Testis (tissue), 3 donors: ENCODE measurements around the gene ARHGEF2. TPM values are rescaled to one million over a fixed set of nuclear protein-coding genes. Genes with fewer than 3 reads are reported as not detected.

Experiments used
- DNase-seq: peaks from one replicate; pipeline ENCODE4 v3.0.0-alpha.2; 2019
- H3K27ac ChIP-seq, 2 donors: fragments of 200-600 bp; sonication (generic); one replicate each; pipeline ENCODE4 v1.5.1; 2019
- H3K27me3 ChIP-seq: fragments of 200-600 bp; sonication (generic); one replicate; pipeline ENCODE4 v1.5.1; 2019
- H3K36me3 ChIP-seq: fragments of 200-600 bp; sonication (generic); one replicate; pipeline ENCODE4 v1.5.1; 2017; ENCODE audit warnings: low read depth; ENCODE audit errors: missing control alignments
- H3K4me1 ChIP-seq: fragments of 200-600 bp; sonication (generic); one replicate; pipeline ENCODE4 v1.5.1; 2019
- H3K4me3 ChIP-seq, 2 donors: fragments of 200-600 bp; sonication (generic); one replicate each; pipeline ENCODE4 v1.5.1; 2017 to 2019
- H3K9me3 ChIP-seq: fragments of 200-600 bp; sonication (generic); one replicate; pipeline ENCODE4 v1.5.1; 2017
- CTCF ChIP-seq, 3 experiments: fragments of 450-650 bp in 2 of 3; fragments of 200-600 bp in 1 of 3; sonication (generic) in 1 of 3; IDR thresholded peaks; one replicate each; pipeline ENCODE4 v1.5.1; 2016 to 2019; ENCODE audit warnings: antibody characterized with exemption in 3 of 3, mild to moderate bottlenecking in 2 of 3, moderate library complexity in 1 of 3
- POLR2A ChIP-seq: fragments of 450-650 bp; IDR thresholded peaks from one replicate; pipeline ENCODE4 v1.6.1; 2017; ENCODE audit warnings: antibody characterized with exemption, mild to moderate bottlenecking, moderate library complexity
- WGBS, 2 donors: methylation state at CpG; one replicate each; pipeline ENCODE4 v1.1.5; 2018; 5-methylcytosine and 5-hydroxymethylcytosine counted together
- intact Hi-C: fragments of 100-400 bp; cut with DNase I; formaldehyde crosslinking; loops from one replicate; pipeline ENCODE4 v1.15.1; 2023; ENCODE audit warnings: low total_unique reads
- polyA plus RNA-seq: library from polyadenylated mRNA; stranded (reverse); fragments of 350-450 nt; fragmentation: Illumina TruSeq; extraction: RNeasy Lipid Tissue Mini Kit (QIAGEN cat#74804); gene quantifications from one replicate; pipeline ENCODE4 v1.2.3, GENCODE V29; 2014; ENCODE audit warnings: low read depth, low replicate concordance; ENCODE audit not compliant: insufficient read depth
- total RNA-seq, 2 donors: library from RNA; depleted of rRNA; stranded (reverse); fragments of >200 nt; gene quantifications; one replicate each; pipeline ENCODE4 v1.2.3, GENCODE V29; 2016

Gene ARHGEF2
- total and polyA plus RNA-seq, 3 donors from 2014 or later = 56.6 to 124 (median 88.8) TPM

GRCh38 chr1:156021093-156021428, 42.7 kb upstream of the ARHGEF2 start:
- Histone ChIP-seq H3K36me3 (no peaks in the 10 kb centered on the region), H3K27me3 (no peaks in the 10 kb centered on the region), H3K27ac (no peak overlapping the region), H3K9me3 (no peaks in the 10 kb centered on the region), H3K4me1 (peaks cover 4% of the 10 kb centered on the region), H3K4me3 (peak overlapping the region; percentile 80 to 89)
- DNase-seq = no peak
- no peak for TF ChIP-seq POLR2A
- TF ChIP-seq CTCF (IDR thresholded peaks at IDR 0.05) = no peak
- intact Hi-C loops = no loop called here
- 4% methylated on average over 4 of the region's 4 CpGs for WGBS, 2 donors

- peak; percentile 95 for DNase-seq
- intact Hi-C loops = no loop called here
- Histone ChIP-seq H3K4me1 (peaks cover 4% of the 10 kb centered on the region), H3K27ac (peak within 1 kb of the TSS; percentile 45 to 84), H3K27me3 (no peaks in the 10 kb centered on the region), H3K9me3 (no peaks in the 10 kb centered on the region), H3K4me3 (peak within 1 kb of the TSS; percentile 80 to 89), H3K36me3 (no peaks in the 10 kb centered on the region)
- TF ChIP-seq CTCF (IDR thresholded peaks at IDR 0.05) (no peak), POLR2A (no peak)
- WGBS, 2 donors = 1% methylated on average over 34 to 44 of the region's 45 CpGs
Measured at GRCh38 chr1:156020293-156021092, 42.1 kb upstream of the ARHGEF2 start, which contains the start of gene SSR2. TSS of gene SSR2 (minus strand) at chr1:156020951. CDS start at chr1:156020167, 784 bp downstream.

- DNase-seq = no peak
- Histone ChIP-seq H3K9me3 (no peaks in the 10 kb centered on the region), H3K27ac (no peak overlapping the region), H3K36me3 (no peaks in the 10 kb centered on the region), H3K4me3 (peak overlapping the region; percentile 80 to 89), H3K4me1 (peaks cover 4% of the 10 kb centered on the region), H3K27me3 (no peaks in the 10 kb centered on the region)
- TF ChIP-seq CTCF (IDR thresholded peaks at IDR 0.05) (no peak), POLR2A (no peak)
- intact Hi-C loops = no loop called here
- WGBS, 2 donors = 11 to 16% methylated on average over 8 of the region's 8 CpGs
Measured at GRCh38 chr1:156019946-156020292, 41.6 kb upstream of the ARHGEF2 start.

DNA sequence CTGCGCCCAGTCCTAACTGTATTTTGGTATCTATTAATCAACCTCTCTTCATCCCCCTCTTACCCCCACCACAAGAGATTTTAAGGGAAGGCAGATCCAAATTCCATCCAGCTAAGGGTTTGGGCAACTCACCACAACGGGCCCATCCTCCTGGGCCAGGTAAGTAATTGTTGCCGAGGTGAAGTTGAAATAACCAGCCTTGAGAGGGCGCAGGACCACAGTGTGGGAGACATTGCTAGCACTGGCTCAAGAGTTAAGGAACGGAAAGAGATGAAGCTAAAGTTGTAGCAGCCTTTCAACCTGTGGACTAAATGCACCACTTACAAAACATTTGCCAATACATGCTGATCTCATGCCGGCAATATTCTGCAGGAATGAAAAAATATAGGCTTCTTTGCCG, 36.5 kb upstream of the ARHGEF2 start:
- Histone ChIP-seq H3K27me3 (no peaks in the 10 kb centered on the region), H3K4me1 (peaks cover under 1% of the 10 kb centered on the region), H3K27ac (no peak overlapping the region), H3K36me3 (no peaks in the 10 kb centered on the region), H3K4me3 (no peak overlapping the region), H3K9me3 (no peaks in the 10 kb centered on the region)
- WGBS, 2 donors = 85 to 93% methylated on average over 7 of the region's 7 CpGs
- no peak for DNase-seq
- intact Hi-C loops = no loop called here
- TF ChIP-seq POLR2A (no peak), CTCF (IDR thresholded peaks at IDR 0.05) (no peak)
